Mammary epithelial cell (primary cell): ENCODE results near the gene NLRP6.

Experiments used
- CTCF ChIP-seq, 2 donors: IDR thresholded peaks in 1 of 2; conservative IDR thresholded peaks in 1 of 2; 2 replicates each; pipeline ENCODE4 v1.5.1; 2011 to 2012; ENCODE audit warnings: inconsistent platforms in 2 of 2, low read length in 2 of 2, mild to moderate bottlenecking in 2 of 2, control low read depth in 1 of 2, low read depth in 1 of 2; ENCODE audit not compliant: insufficient read depth in 1 of 2; ENCODE audit errors: extremely low read depth in 1 of 2
- EZH2 ChIP-seq: IDR thresholded peaks from 2 replicates; pipeline ENCODE4 v1.6.1; 2012; ENCODE audit warnings: low read length, inconsistent platforms, borderline replicate concordance

- no peak for TF ChIP-seq CTCF (conservative IDR thresholded peaks at IDR 0.05 in 1 of 2, IDR thresholded peaks at IDR 0.05 in 1 of 2; ENCODE audit: extremely low read depth in 1 of 2, insufficient read depth in 1 of 2, low read depth in 1 of 2, low read length in 2 of 2)
- no peak for TF ChIP-seq EZH2
Observed at GRCh38 chr11:306645-307371, 28.6 kb downstream of the NLRP6 start.
